Measurements from ENCODE around the gene TCEA3. TPM values are rescaled to one million over a fixed set of nuclear protein-coding genes. Genes with fewer than 3 reads are reported as not detected.

TCEA3 gene
- total and polyA plus RNA-seq, 10 of the 15 experiments (the other 5 are each of a cell fraction or from before 2014, with no cell fraction given): 0.06 to 0.23 (median 0.08) TPM; not detected in 7

GRCh38 chr1:23434260-23434775, 9.8 kb upstream of the TCEA3 start:
- ChIA-PET RAD21 (ENCODE audit: unreplicated experiment) (interaction anchor here (0.9 kb wide), 1 partner anchor 187 kb away, joined by 3 read pairs; no protein-coding TSS in a partner anchor), CTCF (no interaction called here)

More at GRCh38 chr1:23434260-23434775, 9.8 kb upstream of the TCEA3 start:
- Histone ChIP-seq H3K9me3 (replicated peaks; ENCODE audit: control insufficient read depth, insufficient read depth, low read length) (no peaks in the 10 kb centered on the region), H3K9ac (ENCODE audit: control insufficient read depth, insufficient read depth, low read length) (no peak overlapping the region), H4K20me1 (ENCODE audit: control insufficient read depth, insufficient read depth) (no peaks in the 10 kb centered on the region), H3K27me3 (replicated peaks in 1 of 2; ENCODE audit: control insufficient read depth in 2 of 2, insufficient read depth in 2 of 2, low read length in 1 of 2) (peaks cover 2% of the 10 kb centered on the region in 2 experiments; a peak in 2 of 4 replicates), H3K79me2 (ENCODE audit: control insufficient read depth, insufficient read depth, low read length) (no peaks in the 10 kb centered on the region), H3K36me3 (ENCODE audit: control insufficient read depth in 2 of 2, insufficient read depth in 2 of 2, low read length in 1 of 2) (no peaks in the 10 kb centered on the region), H3K4me3 (no peak overlapping the region), H3K27ac (ENCODE audit: control insufficient read depth, insufficient read depth) (no peak overlapping the region), H3K4me1 (ENCODE audit: control insufficient read depth, insufficient read depth, low read length) (no peaks in the 10 kb centered on the region), H2AFZ (ENCODE audit: control insufficient read depth, low read depth, low read length) (no peak overlapping the region), H3K4me2 (ENCODE audit: control insufficient read depth, insufficient read depth) (no peak overlapping the region)
- BruUV-seq (replicated peaks): no TSS peak
- DNase-seq (ENCODE audit: low read depth, low spot score): no peak
- FAIRE-seq: no peak
- intact Hi-C loops (cut with micrococcal nuclease; ENCODE audit: unreplicated experiment) (no loop called here), in situ Hi-C loops (cut with MboI) (no loop called here)
- ATAC-seq: no peak
- ChIA-PET SMC1A (ENCODE audit: uncharacterized antibody, unreplicated experiment) (no interaction called here), POLR2A (no interaction called here)
- WGBS (ENCODE audit: insufficient coverage, insufficient replicate concordance, low lambda C conversion rate, missing lambda C conversion rate): 40% methylated on average over 7 of the region's 7 CpGs
- no peak for TF ChIP-seq CUX1 (IDR thresholded peaks at IDR 0.05; ENCODE audit: insufficient replicate concordance, low read depth, low read length)
- no peak for TF ChIP-seq TBL1XR1 (IDR thresholded peaks at IDR 0.05; ENCODE audit: low read depth, low read length)
- no peak for TF ChIP-seq TCF3 (IDR thresholded peaks at IDR 0.05; ENCODE audit: borderline replicate concordance, insufficient read depth, low read depth, low read length)
- TF ChIP-seq KLF5 (IDR thresholded peaks at IDR 0.05; ENCODE audit: partially characterized antibody): no peak
- TF ChIP-seq PAX5 (IDR thresholded peaks at IDR 0.05; ENCODE audit: borderline replicate concordance, low read depth, low read length): no peak
- TF ChIP-seq RFX5 (IDR thresholded peaks at IDR 0.05; ENCODE audit: low read depth, low read length): no peak
- no peak for TF ChIP-seq BMI1 (IDR thresholded peaks at IDR 0.05; ENCODE audit: borderline replicate concordance)
- TF ChIP-seq RAD51 (IDR thresholded peaks at IDR 0.05): no peak
- TF ChIP-seq E2F8 (IDR thresholded peaks at IDR 0.05; ENCODE audit: low read depth, partially characterized antibody): no peak
